Measurements from ENCODE around the gene DENND1A. TPM values are rescaled to one million over a fixed set of nuclear protein-coding genes. Genes with fewer than 3 reads are reported as not detected.

Gene DENND1A
- total and polyA plus RNA-seq, 2 experiments from 2014 or later, result 13.1 to 28.7 TPM

DNA sequence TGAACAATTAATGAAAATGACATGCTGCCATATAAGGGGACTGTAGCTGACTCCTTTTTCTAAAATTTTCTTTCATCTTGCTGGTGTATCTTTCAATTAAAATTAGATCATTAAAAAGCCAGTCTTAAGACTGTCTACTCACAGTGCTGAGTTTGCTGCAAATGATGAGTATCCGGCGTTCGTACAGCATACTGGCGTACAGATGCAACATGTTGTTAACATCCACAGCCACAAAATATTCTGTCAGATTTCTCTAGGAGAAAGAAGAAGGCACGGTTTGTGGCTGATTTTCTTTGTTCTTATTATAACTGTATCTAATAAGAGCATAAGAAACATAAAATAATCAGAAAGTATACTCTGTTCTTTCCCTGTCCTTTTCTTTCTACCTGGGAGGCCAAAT is 278.1 kb downstream of the DENND1A start (continued):
- TF ChIP-seq, protein P1, sequence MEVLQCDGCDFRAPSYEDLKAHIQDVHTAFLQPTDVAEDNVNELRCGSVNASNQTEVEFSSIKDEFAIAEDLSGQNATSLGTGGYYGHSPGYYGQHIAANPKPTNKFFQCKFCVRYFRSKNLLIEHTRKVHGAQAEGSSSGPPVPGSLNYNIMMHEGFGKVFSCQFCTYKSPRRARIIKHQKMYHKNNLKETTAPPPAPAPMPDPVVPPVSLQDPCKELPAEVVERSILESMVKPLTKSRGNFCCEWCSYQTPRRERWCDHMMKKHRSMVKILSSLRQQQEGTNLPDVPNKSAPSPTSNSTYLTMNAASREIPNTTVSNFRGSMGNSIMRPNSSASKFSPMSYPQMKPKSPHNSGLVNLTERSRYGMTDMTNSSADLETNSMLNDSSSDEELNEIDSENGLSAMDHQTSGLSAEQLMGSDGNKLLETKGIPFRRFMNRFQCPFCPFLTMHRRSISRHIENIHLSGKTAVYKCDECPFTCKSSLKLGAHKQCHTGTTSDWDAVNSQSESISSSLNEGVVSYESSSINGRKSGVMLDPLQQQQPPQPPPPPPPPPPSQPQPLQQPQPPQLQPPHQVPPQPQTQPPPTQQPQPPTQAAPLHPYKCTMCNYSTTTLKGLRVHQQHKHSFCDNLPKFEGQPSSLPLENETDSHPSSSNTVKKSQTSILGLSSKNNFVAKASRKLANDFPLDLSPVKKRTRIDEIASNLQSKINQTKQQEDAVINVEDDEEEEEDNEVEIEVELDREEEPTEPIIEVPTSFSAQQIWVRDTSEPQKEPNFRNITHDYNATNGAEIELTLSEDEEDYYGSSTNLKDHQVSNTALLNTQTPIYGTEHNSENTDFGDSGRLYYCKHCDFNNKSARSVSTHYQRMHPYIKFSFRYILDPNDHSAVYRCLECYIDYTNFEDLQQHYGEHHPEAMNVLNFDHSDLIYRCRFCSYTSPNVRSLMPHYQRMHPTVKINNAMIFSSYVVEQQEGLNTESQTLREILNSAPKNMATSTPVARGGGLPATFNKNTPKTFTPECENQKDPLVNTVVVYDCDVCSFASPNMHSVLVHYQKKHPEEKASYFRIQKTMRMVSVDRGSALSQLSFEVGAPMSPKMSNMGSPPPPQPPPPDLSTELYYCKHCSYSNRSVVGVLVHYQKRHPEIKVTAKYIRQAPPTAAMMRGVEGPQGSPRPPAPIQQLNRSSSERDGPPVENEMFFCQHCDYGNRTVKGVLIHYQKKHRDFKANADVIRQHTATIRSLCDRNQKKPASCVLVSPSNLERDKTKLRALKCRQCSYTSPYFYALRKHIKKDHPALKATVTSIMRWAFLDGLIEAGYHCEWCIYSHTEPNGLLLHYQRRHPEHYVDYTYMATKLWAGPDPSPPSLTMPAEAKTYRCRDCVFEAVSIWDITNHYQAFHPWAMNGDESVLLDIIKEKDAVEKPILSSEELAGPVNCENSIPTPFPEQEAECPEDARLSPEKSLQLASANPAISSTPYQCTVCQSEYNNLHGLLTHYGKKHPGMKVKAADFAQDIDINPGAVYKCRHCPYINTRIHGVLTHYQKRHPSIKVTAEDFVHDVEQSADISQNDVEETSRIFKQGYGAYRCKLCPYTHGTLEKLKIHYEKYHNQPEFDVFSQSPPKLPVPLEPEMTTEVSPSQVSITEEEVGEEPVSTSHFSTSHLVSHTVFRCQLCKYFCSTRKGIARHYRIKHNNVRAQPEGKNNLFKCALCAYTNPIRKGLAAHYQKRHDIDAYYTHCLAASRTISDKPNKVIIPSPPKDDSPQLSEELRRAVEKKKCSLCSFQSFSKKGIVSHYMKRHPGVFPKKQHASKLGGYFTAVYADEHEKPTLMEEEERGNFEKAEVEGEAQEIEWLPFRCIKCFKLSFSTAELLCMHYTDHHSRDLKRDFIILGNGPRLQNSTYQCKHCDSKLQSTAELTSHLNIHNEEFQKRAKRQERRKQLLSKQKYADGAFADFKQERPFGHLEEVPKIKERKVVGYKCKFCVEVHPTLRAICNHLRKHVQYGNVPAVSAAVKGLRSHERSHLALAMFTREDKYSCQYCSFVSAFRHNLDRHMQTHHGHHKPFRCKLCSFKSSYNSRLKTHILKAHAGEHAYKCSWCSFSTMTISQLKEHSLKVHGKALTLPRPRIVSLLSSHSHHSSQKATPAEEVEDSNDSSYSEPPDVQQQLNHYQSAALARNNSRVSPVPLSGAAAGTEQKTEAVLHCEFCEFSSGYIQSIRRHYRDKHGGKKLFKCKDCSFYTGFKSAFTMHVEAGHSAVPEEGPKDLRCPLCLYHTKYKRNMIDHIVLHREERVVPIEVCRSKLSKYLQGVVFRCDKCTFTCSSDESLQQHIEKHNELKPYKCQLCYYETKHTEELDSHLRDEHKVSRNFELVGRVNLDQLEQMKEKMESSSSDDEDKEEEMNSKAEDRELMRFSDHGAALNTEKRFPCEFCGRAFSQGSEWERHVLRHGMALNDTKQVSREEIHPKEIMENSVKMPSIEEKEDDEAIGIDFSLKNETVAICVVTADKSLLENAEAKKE (CRISPR knock-in tag; IDR thresholded peaks at IDR 0.05), result no peak

GRCh38 chr9:123651273-123651672 is 278.7 kb downstream of the DENND1A start:
- no peaks in the 10 kb centered on the region for H3K4me1 ChIP-seq (ENCODE audit: insufficient read depth)
- H3K36me3 ChIP-seq (ENCODE audit: insufficient read depth), result no peaks in the 10 kb centered on the region
- DNase-seq (ENCODE audit: low spot score), result no peak
- no peaks in the 10 kb centered on the region for H3K27me3 ChIP-seq (ENCODE audit: insufficient read depth)
- H2AFZ ChIP-seq, result no peak overlapping the region
- H3K4me2 ChIP-seq, result no peak overlapping the region
- no peaks in the 10 kb centered on the region for H3F3A ChIP-seq (replicated peaks; ENCODE audit: low read depth)
- Mint-ChIP-seq H3K27ac (no peak overlapping the region), H3K27me3 (ENCODE audit: insufficient read depth, low read depth, poor library complexity) (no peaks in the 10 kb centered on the region), H3K9me3 (no peaks in the 10 kb centered on the region; the same call in 2 of the 3 replicates), H3K36me3 (ENCODE audit: low read depth) (peaks cover 7% of the 10 kb centered on the region; the same call in 2 of the 3 replicates), H3K4me1 (peaks cover 17% of the 10 kb centered on the region), H3K4me3 (no peak overlapping the region)
- no peak overlapping the region for H3K27ac ChIP-seq (ENCODE audit: low read depth)
- no peak overlapping the region for H3K4me3 ChIP-seq
- no peaks in the 10 kb centered on the region for H3K79me2 ChIP-seq (replicated peaks; ENCODE audit: insufficient read depth)
- ATAC-seq, result no peak
- no peaks in the 10 kb centered on the region; the same call in none of the 2 replicates for H4K20me1 ChIP-seq (replicated peaks; ENCODE audit: insufficient read depth)
- no peaks in the 10 kb centered on the region for H3K9me2 ChIP-seq (ENCODE audit: insufficient read depth)
- TF ChIP-seq ZNF114 (CRISPR knock-in tag; IDR thresholded peaks at IDR 0.05) (no peak), POLR2AphosphoS5 (IDR thresholded peaks at IDR 0.05; ENCODE audit: low read depth) (no peak)

DNA sequence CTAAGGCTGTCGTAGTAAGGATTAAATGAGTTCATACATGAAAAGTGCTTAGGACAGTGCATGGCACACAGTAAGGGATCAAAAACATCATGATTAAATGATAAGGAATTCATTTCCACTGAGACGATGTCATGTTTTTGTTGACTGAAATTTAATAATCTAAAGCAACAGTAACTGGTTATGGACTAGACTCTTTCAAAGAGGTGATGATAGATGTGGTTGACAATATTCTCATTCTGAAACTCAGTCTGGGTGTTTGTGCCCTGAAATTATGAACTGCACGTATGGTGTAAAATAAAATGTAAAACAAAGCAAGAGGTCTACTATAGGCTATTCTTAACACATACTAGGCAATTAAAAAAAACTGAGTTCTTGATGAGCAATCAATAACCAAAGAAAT is 280.0 kb downstream of the DENND1A start:
- no peak for DNase-seq (ENCODE audit: low spot score)
- Mint-ChIP-seq H3K27me3 (ENCODE audit: insufficient read depth, low read depth, poor library complexity) (no peaks in the 10 kb centered on the region), H3K4me1 (peaks cover 17% of the 10 kb centered on the region), H3K9me3 (no peaks in the 10 kb centered on the region), H3K36me3 (ENCODE audit: low read depth) (peaks cover 7% of the 10 kb centered on the region; the same call in 2 of the 3 replicates), H3K27ac (no peak overlapping the region), H3K4me3 (no peak overlapping the region)
- Histone ChIP-seq H3K9me2 (ENCODE audit: insufficient read depth) (no peaks in the 10 kb centered on the region), H3K79me2 (replicated peaks; ENCODE audit: insufficient read depth) (no peaks in the 10 kb centered on the region), H3F3A (replicated peaks; ENCODE audit: low read depth) (no peaks in the 10 kb centered on the region), H3K4me2 (no peak overlapping the region), H4K20me1 (replicated peaks; ENCODE audit: insufficient read depth) (no peaks in the 10 kb centered on the region; the same call in 1 of the 2 replicates), H3K36me3 (ENCODE audit: insufficient read depth) (no peaks in the 10 kb centered on the region), H3K27ac (ENCODE audit: low read depth) (no peak overlapping the region), H2AFZ (no peak overlapping the region), H3K4me1 (ENCODE audit: insufficient read depth) (peaks cover 7% of the 10 kb centered on the region; the same call in 1 of the 2 replicates), H3K27me3 (ENCODE audit: insufficient read depth) (no peaks in the 10 kb centered on the region), H3K4me3 (no peak overlapping the region)
- ATAC-seq, result no peak
- TF ChIP-seq, protein P2, sequence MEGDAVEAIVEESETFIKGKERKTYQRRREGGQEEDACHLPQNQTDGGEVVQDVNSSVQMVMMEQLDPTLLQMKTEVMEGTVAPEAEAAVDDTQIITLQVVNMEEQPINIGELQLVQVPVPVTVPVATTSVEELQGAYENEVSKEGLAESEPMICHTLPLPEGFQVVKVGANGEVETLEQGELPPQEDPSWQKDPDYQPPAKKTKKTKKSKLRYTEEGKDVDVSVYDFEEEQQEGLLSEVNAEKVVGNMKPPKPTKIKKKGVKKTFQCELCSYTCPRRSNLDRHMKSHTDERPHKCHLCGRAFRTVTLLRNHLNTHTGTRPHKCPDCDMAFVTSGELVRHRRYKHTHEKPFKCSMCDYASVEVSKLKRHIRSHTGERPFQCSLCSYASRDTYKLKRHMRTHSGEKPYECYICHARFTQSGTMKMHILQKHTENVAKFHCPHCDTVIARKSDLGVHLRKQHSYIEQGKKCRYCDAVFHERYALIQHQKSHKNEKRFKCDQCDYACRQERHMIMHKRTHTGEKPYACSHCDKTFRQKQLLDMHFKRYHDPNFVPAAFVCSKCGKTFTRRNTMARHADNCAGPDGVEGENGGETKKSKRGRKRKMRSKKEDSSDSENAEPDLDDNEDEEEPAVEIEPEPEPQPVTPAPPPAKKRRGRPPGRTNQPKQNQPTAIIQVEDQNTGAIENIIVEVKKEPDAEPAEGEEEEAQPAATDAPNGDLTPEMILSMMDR (conservative IDR thresholded peaks at IDR 0.05; ENCODE audit: low read depth in 2 of 2), result no peak
- TF ChIP-seq CREB1 (CRISPR knock-in tag; IDR thresholded peaks at IDR 0.05; ENCODE audit: low read depth), result no peak
- no peak for TF ChIP-seq POLR2AphosphoS5 (IDR thresholded peaks at IDR 0.05; ENCODE audit: low read depth)
- TF ChIP-seq STAT1 (IDR thresholded peaks at IDR 0.05; ENCODE audit: unreplicated experiment), result no peak
